Upper lobe of left lung (tissue), 6 donors: ENCODE data around the gene SULT2B1. TPM values are rescaled to one million over a fixed set of nuclear protein-coding genes. Genes with fewer than 3 reads are reported as not detected.
A peak's percentile ranks its signal among the peaks of the same experiment; 100 is the strongest.

Experiments used
- ATAC-seq, 2 donors: fragments of 200-7000 bp; cut with Tn5 transposase; one replicate each; pipeline ENCODE4 v1.9.1; 2022; ENCODE audit warnings: mild to moderate bottlenecking in 2 of 2, moderate library complexity in 2 of 2; ENCODE audit not compliant: low FRiP score in 2 of 2
- DNase-seq, 2 donors: peaks; one replicate each; pipeline ENCODE4 v3.0.0-alpha.2; 2019 to 2020
- H3K27ac ChIP-seq, 4 donors: fragments of 200-600 bp; sonication (generic); one replicate each; pipeline ENCODE4 v1.5.1; 2016 to 2019
- H3K27me3 ChIP-seq, 4 donors: fragments of 200-600 bp; sonication (generic); one replicate each; pipeline ENCODE4 v1.5.1; 2017 to 2019
- H3K36me3 ChIP-seq, 4 donors: fragments of 200-600 bp; sonication (generic); one replicate each; pipeline ENCODE4 v1.5.1; 2016 to 2019
- H3K4me1 ChIP-seq, 4 donors: fragments of 200-600 bp; sonication (generic); one replicate each; pipeline ENCODE4 v1.5.1; 2018 to 2019
- H3K4me3 ChIP-seq, 4 donors: fragments of 200-600 bp; sonication (generic); one replicate each; pipeline ENCODE4 v1.5.1; 2017 to 2019; ENCODE audit warnings: mild to moderate bottlenecking in 2 of 4, moderate library complexity in 1 of 4
- H3K9me3 ChIP-seq, 4 donors: fragments of 200-600 bp; sonication (generic); one replicate each; pipeline ENCODE4 v1.5.1; 2018 to 2019
- EP300 ChIP-seq, 4 donors: sonication (generic); formaldehyde crosslinking; IDR thresholded peaks; one replicate each; pipeline ENCODE4 v1.5.1; 2017; ENCODE audit warnings: antibody characterized with exemption in 4 of 4, control low read depth in 2 of 4
- POLR2A ChIP-seq, 4 donors: fragments of 450-650 bp; IDR thresholded peaks; one replicate each; pipeline ENCODE4 v1.5.1; 2016 to 2017; ENCODE audit warnings: antibody characterized with exemption in 4 of 4, mild to moderate bottlenecking in 2 of 4
- POLR2AphosphoS5 ChIP-seq, 2 donors: sonication (generic); formaldehyde crosslinking; IDR thresholded peaks; one replicate each; pipeline ENCODE4 v1.5.1; 2017; ENCODE audit warnings: antibody characterized with exemption in 2 of 2
- WGBS, 2 donors: methylation state at CpG; one replicate each; pipeline ENCODE4 v1.1.5; 2017 to 2018; 5-methylcytosine and 5-hydroxymethylcytosine counted together
- total RNA-seq, 6 donors: library from RNA; depleted of rRNA in 4 of 6; stranded (reverse); fragments of >200 nt in 4 of 6; gene quantifications; one replicate each; pipeline versions ENCODE4 v1.1.0 to v1.2.1, GENCODE V29; 2016 to 2021
- TF ChIP-seq, protein P1 (sequence below), 6 experiments: fragments of 450-650 bp in 4 of 6; fragments of 200-600 bp in 2 of 6; sonication (generic) in 2 of 6; IDR thresholded peaks; one replicate each; pipeline ENCODE4 v1.5.1; 2016 to 2019; ENCODE audit warnings: antibody characterized with exemption in 6 of 6
- donor health status: DM: no; HTN: no; CAD: no; lungs with moderate emphysema.
- donor health status: DM: no; HTN: yes; CAD: no; lungs with severe emphysema.

Gene SULT2B1
- total RNA-seq, 6 donors from 2014 or later = 10.5 to 19.6 (median 15.2) TPM

DNA sequence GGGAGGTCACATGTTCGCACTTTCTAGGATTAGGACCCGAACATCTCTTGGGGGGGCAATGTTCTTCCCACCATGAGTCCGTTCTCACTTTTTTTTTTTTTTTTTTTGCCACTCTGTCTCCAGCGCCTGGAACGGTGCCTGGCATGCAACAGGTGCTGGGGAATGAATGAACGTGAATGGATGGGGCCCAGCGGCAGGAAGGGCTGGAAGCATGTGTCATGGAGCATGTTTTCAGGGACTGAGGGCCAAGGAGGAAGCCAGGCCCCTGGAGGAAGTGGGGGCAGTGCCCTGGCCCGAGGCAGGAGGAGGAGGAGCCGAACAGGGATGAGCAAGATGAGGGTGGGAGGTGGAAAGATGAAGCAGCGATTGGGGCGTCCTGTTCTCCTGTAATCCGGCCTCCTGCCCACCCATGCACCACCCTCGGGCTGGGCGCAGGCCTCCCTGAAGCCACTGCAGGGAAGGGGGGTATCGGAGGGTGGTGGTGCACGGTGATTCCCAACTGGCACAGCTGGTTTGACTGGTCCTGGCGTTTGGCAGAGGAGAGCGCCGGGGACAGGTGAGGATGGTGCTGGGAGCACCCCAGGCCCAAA lies 8.8 kb upstream of the SULT2B1 start:
- Histone ChIP-seq H3K9me3 (no peaks in the 10 kb centered on the region), H3K4me3 (no peak overlapping the region), H3K27me3 (no peaks in the 10 kb centered on the region), H3K27ac (no peak overlapping the region), H3K4me1 (peaks cover 0 to 7% (median 6%) of the 10 kb centered on the region in 4 donors), H3K36me3 (no peaks in the 10 kb centered on the region)
- TF ChIP-seq POLR2A (IDR thresholded peaks at IDR 0.05) = no peak
- TF ChIP-seq, protein P1, sequence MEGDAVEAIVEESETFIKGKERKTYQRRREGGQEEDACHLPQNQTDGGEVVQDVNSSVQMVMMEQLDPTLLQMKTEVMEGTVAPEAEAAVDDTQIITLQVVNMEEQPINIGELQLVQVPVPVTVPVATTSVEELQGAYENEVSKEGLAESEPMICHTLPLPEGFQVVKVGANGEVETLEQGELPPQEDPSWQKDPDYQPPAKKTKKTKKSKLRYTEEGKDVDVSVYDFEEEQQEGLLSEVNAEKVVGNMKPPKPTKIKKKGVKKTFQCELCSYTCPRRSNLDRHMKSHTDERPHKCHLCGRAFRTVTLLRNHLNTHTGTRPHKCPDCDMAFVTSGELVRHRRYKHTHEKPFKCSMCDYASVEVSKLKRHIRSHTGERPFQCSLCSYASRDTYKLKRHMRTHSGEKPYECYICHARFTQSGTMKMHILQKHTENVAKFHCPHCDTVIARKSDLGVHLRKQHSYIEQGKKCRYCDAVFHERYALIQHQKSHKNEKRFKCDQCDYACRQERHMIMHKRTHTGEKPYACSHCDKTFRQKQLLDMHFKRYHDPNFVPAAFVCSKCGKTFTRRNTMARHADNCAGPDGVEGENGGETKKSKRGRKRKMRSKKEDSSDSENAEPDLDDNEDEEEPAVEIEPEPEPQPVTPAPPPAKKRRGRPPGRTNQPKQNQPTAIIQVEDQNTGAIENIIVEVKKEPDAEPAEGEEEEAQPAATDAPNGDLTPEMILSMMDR (IDR thresholded peaks at IDR 0.05) = no peak
- TF ChIP-seq POLR2AphosphoS5 (IDR thresholded peaks at IDR 0.05) = no peak
- no peak for TF ChIP-seq EP300 (IDR thresholded peaks at IDR 0.05)
- DNase-seq (peak in 1 of 2 donors; percentile 68), ATAC-seq (peak; percentile 21 to 77)
- 25 to 30% methylated on average over 19 of the region's 19 CpGs for WGBS, 2 donors

GRCh38 chr19:48544856-48545750 lies 6.9 kb upstream of the SULT2B1 start:
- DNase-seq (no peak), ATAC-seq (peak in 1 of 2 donors; percentile 58)
- H3K36me3 ChIP-seq = no peaks in the 10 kb centered on the region
- H3K27me3 ChIP-seq = no peaks in the 10 kb centered on the region
- peaks cover 0 to 7% (median 6%) of the 10 kb centered on the region in 4 donors for H3K4me1 ChIP-seq
- H3K4me3 ChIP-seq = no peak overlapping the region
- H3K27ac ChIP-seq = no peak overlapping the region
- TF ChIP-seq POLR2A (IDR thresholded peaks at IDR 0.05) (no peak), EP300 (IDR thresholded peaks at IDR 0.05) (no peak), POLR2AphosphoS5 (IDR thresholded peaks at IDR 0.05) (no peak)
- TF ChIP-seq, protein P1 (IDR thresholded peaks at IDR 0.05) = no peak
- H3K9me3 ChIP-seq = no peaks in the 10 kb centered on the region
- WGBS, 2 donors = 64 to 67% methylated on average over 14 to 25 of the region's 25 CpGs

GRCh38 chr19:48547722-48548121 lies 4.2 kb upstream of the SULT2B1 start:
- 0 to 79% methylated on average over 1 of the region's 1 CpG for WGBS, 2 donors
- no peak for DNase-seq
- no peaks in the 10 kb centered on the region for H3K36me3 ChIP-seq
- H3K27ac ChIP-seq = no peak overlapping the region
- TF ChIP-seq EP300 (IDR thresholded peaks at IDR 0.05) = no peak
- TF ChIP-seq, protein P1 (IDR thresholded peaks at IDR 0.05) = no peak
- no peak for TF ChIP-seq POLR2A (IDR thresholded peaks at IDR 0.05)
- TF ChIP-seq POLR2AphosphoS5 (IDR thresholded peaks at IDR 0.05) = no peak
- ATAC-seq = no peak
- H3K9me3 ChIP-seq = no peaks in the 10 kb centered on the region
- H3K4me3 ChIP-seq = no peak overlapping the region
- H3K27me3 ChIP-seq = no peaks in the 10 kb centered on the region
- peaks cover 0 to 11% (median 6%) of the 10 kb centered on the region in 4 donors for H3K4me1 ChIP-seq

DNA sequence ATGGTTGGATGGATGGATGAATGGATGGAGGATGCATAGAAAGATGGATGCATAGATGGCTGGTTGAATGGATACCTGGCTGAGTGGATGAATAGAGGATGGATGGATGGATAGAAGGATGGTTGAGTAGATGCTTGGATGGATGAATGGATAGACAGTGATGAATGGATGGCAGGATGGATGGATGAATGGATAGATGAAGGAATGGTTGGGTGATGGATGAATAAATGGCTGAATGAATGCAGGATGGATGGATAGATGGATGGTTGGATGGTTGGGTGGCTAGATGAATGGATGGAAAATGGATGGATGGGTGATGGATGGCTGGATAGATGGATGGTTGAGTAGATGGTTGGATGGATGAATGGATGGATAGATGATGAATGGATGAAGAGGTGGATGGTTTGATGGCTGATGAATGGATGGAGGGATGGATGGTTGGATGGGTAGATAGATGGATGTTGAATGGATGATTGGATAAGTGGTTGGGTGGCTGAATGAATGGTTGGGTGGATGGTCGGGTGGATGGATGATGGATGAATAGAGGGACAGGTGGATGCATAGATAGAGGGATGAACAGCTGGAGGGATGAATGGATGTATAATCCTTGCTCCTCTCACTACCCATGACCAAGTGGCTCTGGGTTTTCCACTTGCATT lies 3.6 kb upstream of the SULT2B1 start:
- no peak overlapping the region for H3K27ac ChIP-seq
- no peaks in the 10 kb centered on the region for H3K27me3 ChIP-seq
- no peak for TF ChIP-seq POLR2AphosphoS5 (IDR thresholded peaks at IDR 0.05)
- TF ChIP-seq EP300 (IDR thresholded peaks at IDR 0.05) = no peak
- TF ChIP-seq POLR2A (IDR thresholded peaks at IDR 0.05) = no peak
- TF ChIP-seq, protein P1 (IDR thresholded peaks at IDR 0.05) = no peak
- DNase-seq (no peak), ATAC-seq (no peak)
- H3K4me3 ChIP-seq = no peak overlapping the region
- 96 to 100% methylated on average over 1 of the region's 1 CpG for WGBS, 2 donors
- peaks cover 0 to 6% (median 3%) of the 10 kb centered on the region in 4 donors for H3K4me1 ChIP-seq
- H3K36me3 ChIP-seq = no peaks in the 10 kb centered on the region
- H3K9me3 ChIP-seq = no peaks in the 10 kb centered on the region
